HG02884 (cell line): ENCODE measurements around the gene KCNK18.
"Not testable (repeated sequence)": the region's sequence is repeated elsewhere in the genome, so short reads cannot be mapped to it uniquely, and the experiment has no call there.

Source experiments
- ATAC-seq: cut with Tn5 transposase; IDR thresholded peaks from one replicate; pipeline ENCODE4 v1.9.1; 2021; ENCODE audit warnings: mild to moderate bottlenecking, moderate library complexity; ENCODE audit not compliant: unreplicated experiment

KCNK18 gene

GRCh38 chr10:117218654-117219053 is 21.4 kb downstream of the KCNK18 start:
- ATAC-seq: no peak

- no peak for ATAC-seq
These were observed 23.9 kb downstream of the KCNK18 start for GRCh38 chr10:117221156-117221711.

- ATAC-seq: no peak
These were observed 25.3 kb downstream of the KCNK18 start for GRCh38 chr10:117222552-117222951.

GRCh38 chr10:117222976-117223692 is 25.8 kb downstream of the KCNK18 start:
- no peak for ATAC-seq

- ATAC-seq: no peak
These were observed 26.6 kb downstream of the KCNK18 start for GRCh38 chr10:117223693-117224430.

GRCh38 chr10:117224881-117225280 is 27.6 kb downstream of the KCNK18 start:
- ATAC-seq: no peak

- peak; percentile 54 for ATAC-seq
These were observed 29.6 kb downstream of the KCNK18 start for GRCh38 chr10:117226813-117227451.

- no peak for ATAC-seq
These were observed 30.9 kb downstream of the KCNK18 start for GRCh38 chr10:117228210-117228609.

GRCh38 chr10:117230107-117230506 is 32.8 kb downstream of the KCNK18 start:
- ATAC-seq: not testable (repeated sequence)

- ATAC-seq: no peak
These were observed 40.2 kb downstream of the KCNK18 start for GRCh38 chr10:117237401-117237991.

- no peak for ATAC-seq
These were observed 41.8 kb downstream of the KCNK18 start for GRCh38 chr10:117239051-117239450.

- ATAC-seq: no peak
These were observed 42.7 kb downstream of the KCNK18 start for GRCh38 chr10:117239721-117240620.

- ATAC-seq: no peak
These were observed 43.6 kb downstream of the KCNK18 start, which contains the start of gene SLC18A2 for GRCh38 chr10:117240621-117241529. Gene SLC18A2, plus strand, starts transcription at chr10:117241114. Its CDS starts 580 bp downstream, at chr10:117241694.

GRCh38 chr10:117241541-117242462 is 44.5 kb downstream of the KCNK18 start:
- ATAC-seq: no peak

GRCh38 chr10:117242463-117242832 is 45.2 kb downstream of the KCNK18 start:
- no peak for ATAC-seq

- ATAC-seq: no peak
These were observed 49.8 kb downstream of the KCNK18 start for GRCh38 chr10:117246997-117247671.

- no peak for ATAC-seq
These were observed 51.6 kb downstream of the KCNK18 start for GRCh38 chr10:117248750-117249465.
